Measurements from ENCODE around the gene RALGPS1.
A peak's percentile ranks its signal among the peaks of the same experiment; 100 is the strongest.

The RALGPS1 gene

DNA sequence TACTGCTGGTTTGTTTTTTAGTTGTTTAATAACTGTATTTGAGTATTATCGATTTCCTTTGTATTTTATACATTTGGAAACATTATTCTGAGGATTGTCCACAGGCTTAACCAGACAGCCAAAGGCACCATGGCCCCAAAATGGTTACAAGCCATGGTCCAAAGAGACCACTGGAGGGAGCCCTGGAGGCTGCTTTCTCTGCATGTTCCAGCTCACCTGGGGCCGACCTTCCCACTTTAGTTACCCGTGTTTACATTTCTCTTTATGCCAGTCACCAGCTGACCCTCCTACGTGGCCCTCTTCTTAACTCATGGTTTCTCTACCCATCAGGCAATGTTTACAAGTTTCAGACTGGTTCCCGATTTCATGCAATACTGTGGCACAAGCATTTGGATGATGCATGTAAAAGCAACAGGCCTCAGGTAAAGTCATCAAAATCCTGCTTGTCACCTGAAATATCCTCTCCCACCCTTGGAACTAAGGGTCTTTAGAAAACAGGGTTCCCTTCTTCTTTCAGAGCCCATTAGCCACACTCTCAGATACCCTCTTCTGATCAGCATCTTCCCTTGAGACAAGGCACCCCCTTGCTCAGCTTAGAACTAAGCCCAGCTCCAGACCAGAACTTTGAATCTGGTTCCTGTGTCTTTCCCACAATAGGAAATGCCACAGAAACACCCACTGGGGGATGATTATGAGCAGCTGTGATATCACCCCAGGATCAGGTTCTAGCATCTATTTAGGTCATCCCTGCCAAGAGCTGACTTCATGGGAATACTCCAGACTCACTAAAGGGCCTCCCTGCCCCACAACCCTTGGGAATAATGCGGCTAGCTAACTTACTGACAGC, 300.1 kb downstream of the RALGPS1 start:
- H3K9ac ChIP-seq (ENCODE audit: low read length) = no peak overlapping the region
- DNase-seq = peak; percentile 66

DNA sequence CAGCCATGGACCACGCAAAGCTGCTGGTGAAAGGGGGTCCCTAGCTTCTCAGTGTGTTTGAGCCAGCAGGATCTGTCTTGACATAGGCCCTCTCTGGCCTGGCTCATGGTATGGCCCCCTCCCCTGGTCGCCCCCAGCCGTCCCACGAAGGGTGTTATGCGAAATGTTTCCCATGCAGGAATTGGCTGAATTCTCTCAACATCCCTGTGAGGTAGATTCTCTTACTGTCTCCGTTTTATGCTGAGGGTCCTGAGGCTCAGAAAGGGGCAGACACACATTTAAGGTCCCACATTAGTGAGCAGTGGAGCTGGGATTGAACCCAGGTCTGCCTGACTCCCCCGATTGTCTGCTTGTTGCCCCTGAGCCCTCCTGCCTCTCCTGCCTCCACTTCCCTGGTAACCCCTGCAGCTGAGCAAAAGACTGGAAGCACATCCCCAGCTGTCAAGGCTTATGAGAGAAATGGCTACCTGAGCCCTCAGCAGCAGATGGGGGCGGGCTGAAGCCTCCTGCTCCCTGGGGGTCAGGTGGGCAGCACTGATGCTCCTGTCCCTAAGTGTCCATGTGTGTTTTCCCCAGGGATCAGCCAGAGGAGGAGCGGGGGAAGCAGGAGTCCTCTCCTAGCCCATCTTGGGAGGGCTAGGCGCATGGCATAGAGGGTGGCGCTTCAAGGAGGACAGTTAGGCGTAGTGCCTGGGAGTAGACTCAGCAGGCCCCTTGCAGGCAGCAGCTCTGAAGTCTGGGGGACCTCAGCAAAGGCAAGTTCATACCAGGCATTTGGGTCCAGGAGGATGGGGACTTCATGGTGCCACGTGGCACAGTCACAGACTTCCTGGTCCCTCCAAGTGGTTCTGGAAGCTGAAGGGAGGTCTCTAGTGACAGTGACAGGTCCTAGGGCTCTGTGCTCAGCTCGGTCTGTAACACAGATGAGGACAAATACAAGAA, 301.0 kb downstream of the RALGPS1 start:
- Histone ChIP-seq H3K9me2 (replicated peaks; ENCODE audit: insufficient read depth, low read length) (no peaks in the 10 kb centered on the region), H3K4me2 (ENCODE audit: low read depth, low read length) (no peak overlapping the region), H2AFZ (ENCODE audit: low read length) (no peak overlapping the region), H3K36me3 (replicated peaks; ENCODE audit: insufficient read depth, low read length) (no peaks in the 10 kb centered on the region), H3K4me3 (ENCODE audit: low read length) (no peak overlapping the region), H3K79me2 (ENCODE audit: low read length) (no peaks in the 10 kb centered on the region), H3F3A (ENCODE audit: insufficient read depth, low read length) (no peaks in the 10 kb centered on the region), H3K9ac (ENCODE audit: low read length) (no peak overlapping the region), H3K27ac (ENCODE audit: low read length) (no peak overlapping the region), H3K27me3 (replicated peaks; ENCODE audit: insufficient read depth, low read length) (no peaks in the 10 kb centered on the region), H3K4me1 (ENCODE audit: low read length) (no peaks in the 10 kb centered on the region), H4K20me1 (ENCODE audit: insufficient read depth, low read length) (no peaks in the 10 kb centered on the region), H3K9me3 (replicated peaks; ENCODE audit: insufficient read depth, low read length) (no peaks in the 10 kb centered on the region)
- no peak for DNase-seq
- TF ChIP-seq, protein P1, sequence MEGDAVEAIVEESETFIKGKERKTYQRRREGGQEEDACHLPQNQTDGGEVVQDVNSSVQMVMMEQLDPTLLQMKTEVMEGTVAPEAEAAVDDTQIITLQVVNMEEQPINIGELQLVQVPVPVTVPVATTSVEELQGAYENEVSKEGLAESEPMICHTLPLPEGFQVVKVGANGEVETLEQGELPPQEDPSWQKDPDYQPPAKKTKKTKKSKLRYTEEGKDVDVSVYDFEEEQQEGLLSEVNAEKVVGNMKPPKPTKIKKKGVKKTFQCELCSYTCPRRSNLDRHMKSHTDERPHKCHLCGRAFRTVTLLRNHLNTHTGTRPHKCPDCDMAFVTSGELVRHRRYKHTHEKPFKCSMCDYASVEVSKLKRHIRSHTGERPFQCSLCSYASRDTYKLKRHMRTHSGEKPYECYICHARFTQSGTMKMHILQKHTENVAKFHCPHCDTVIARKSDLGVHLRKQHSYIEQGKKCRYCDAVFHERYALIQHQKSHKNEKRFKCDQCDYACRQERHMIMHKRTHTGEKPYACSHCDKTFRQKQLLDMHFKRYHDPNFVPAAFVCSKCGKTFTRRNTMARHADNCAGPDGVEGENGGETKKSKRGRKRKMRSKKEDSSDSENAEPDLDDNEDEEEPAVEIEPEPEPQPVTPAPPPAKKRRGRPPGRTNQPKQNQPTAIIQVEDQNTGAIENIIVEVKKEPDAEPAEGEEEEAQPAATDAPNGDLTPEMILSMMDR (IDR thresholded peaks at IDR 0.05; ENCODE audit: low read length) = no peak
- TF ChIP-seq EZH2phosphoT487 (IDR thresholded peaks at IDR 0.05; ENCODE audit: low read length) = no peak
- no peak for TF ChIP-seq EZH2 (optimal IDR thresholded peaks at IDR 0.05; ENCODE audit: low read depth, low read length)

More for the DNA sequence above, 300.1 kb downstream of the RALGPS1 start:
- Histone ChIP-seq H3K79me2 (ENCODE audit: low read length) (no peaks in the 10 kb centered on the region), H3K36me3 (replicated peaks; ENCODE audit: insufficient read depth, low read length) (no peaks in the 10 kb centered on the region), H3K4me2 (ENCODE audit: low read depth, low read length) (no peak overlapping the region), H3K4me1 (ENCODE audit: low read length) (no peaks in the 10 kb centered on the region), H3F3A (ENCODE audit: insufficient read depth, low read length) (no peaks in the 10 kb centered on the region), H3K4me3 (ENCODE audit: low read length) (no peak overlapping the region), H2AFZ (ENCODE audit: low read length) (no peak overlapping the region), H3K9me3 (replicated peaks; ENCODE audit: insufficient read depth, low read length) (no peaks in the 10 kb centered on the region), H3K9me2 (replicated peaks; ENCODE audit: insufficient read depth, low read length) (no peaks in the 10 kb centered on the region), H3K27ac (ENCODE audit: low read length) (no peak overlapping the region), H4K20me1 (ENCODE audit: insufficient read depth, low read length) (no peaks in the 10 kb centered on the region), H3K27me3 (replicated peaks; ENCODE audit: insufficient read depth, low read length) (no peaks in the 10 kb centered on the region)
- TF ChIP-seq EZH2phosphoT487 (IDR thresholded peaks at IDR 0.05; ENCODE audit: low read length) (no peak), EZH2 (optimal IDR thresholded peaks at IDR 0.05; ENCODE audit: low read depth, low read length) (no peak)
- TF ChIP-seq, protein P1 (IDR thresholded peaks at IDR 0.05; ENCODE audit: low read length) = peak; percentile 88

DNA sequence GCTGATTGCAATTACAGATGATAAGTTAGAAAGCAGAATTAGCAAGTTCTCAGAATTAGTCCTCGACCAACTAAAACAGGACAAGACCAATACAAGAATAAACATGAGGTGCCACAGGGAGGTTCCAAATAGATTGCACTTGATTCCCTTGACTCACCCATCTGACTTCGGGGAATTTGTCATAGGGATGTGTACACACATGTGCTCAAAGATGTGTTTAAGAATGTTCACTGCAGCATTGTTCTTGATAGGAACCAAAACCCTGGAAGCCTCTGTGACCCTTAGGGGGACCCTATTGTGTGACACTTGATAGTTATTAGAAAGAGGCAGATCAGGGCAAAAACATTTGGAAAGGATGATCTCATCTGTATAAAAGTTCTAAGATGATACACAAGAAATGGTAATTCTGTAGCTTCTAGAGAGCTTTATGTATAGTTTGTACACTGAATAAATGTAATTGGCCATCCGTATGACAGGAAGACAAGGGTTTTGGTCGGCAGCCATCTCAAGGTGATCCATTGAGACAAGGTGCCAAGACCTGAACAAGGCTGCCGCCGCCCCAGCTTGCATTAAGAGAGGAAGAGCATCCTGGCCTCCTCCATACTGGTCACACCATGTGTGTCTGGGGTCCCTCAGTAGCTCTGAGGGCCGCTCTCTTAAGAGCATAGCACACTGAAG, 301.8 kb downstream of the RALGPS1 start:
- H3K79me2 ChIP-seq (ENCODE audit: low read length) = no peaks in the 10 kb centered on the region
- no peak overlapping the region for H3K27ac ChIP-seq (ENCODE audit: low read length)
- no peak for DNase-seq
- no peak overlapping the region for H3K4me2 ChIP-seq (ENCODE audit: low read depth, low read length)
- no peak overlapping the region for H3K9ac ChIP-seq (ENCODE audit: low read length)
- H3F3A ChIP-seq (ENCODE audit: insufficient read depth, low read length) = no peaks in the 10 kb centered on the region
- no peaks in the 10 kb centered on the region for H3K9me3 ChIP-seq (replicated peaks; ENCODE audit: insufficient read depth, low read length)
- no peaks in the 10 kb centered on the region for H3K9me2 ChIP-seq (replicated peaks; ENCODE audit: insufficient read depth, low read length)
- H3K36me3 ChIP-seq (replicated peaks; ENCODE audit: insufficient read depth, low read length) = no peaks in the 10 kb centered on the region
- no peaks in the 10 kb centered on the region for H3K27me3 ChIP-seq (replicated peaks; ENCODE audit: insufficient read depth, low read length)
- TF ChIP-seq EZH2 (optimal IDR thresholded peaks at IDR 0.05; ENCODE audit: low read depth, low read length) (no peak), EZH2phosphoT487 (IDR thresholded peaks at IDR 0.05; ENCODE audit: low read length) (no peak)
- TF ChIP-seq, protein P1 (IDR thresholded peaks at IDR 0.05; ENCODE audit: low read length) = no peak
- peaks cover 5% of the 10 kb centered on the region for H3K4me1 ChIP-seq (ENCODE audit: low read length)
- H4K20me1 ChIP-seq (ENCODE audit: insufficient read depth, low read length) = no peaks in the 10 kb centered on the region
- H3K4me3 ChIP-seq (ENCODE audit: low read length) = no peak overlapping the region
- no peak overlapping the region for H2AFZ ChIP-seq (ENCODE audit: low read length)
